Measurements from ENCODE around the gene SLCO4A1.

Gene SLCO4A1

GRCh38 chr20:62670998-62671397 is 28.7 kb downstream of the SLCO4A1 start:
- Histone ChIP-seq H3K27ac (ENCODE audit: low read depth, low read length) (no peak overlapping the region), H3K4me3 (ENCODE audit: low read depth in 1 of 5, low read length in 5 of 5) (no peak overlapping the region), H3K4me1 (ENCODE audit: control insufficient read depth in 5 of 5, insufficient read depth in 5 of 5, low read length in 5 of 5) (peaks cover 4 to 31% (median 17%) of the 10 kb centered on the region in 5 donors), H3K9me3 (ENCODE audit: control insufficient read depth in 5 of 5, low read length in 5 of 5) (no peaks in the 10 kb centered on the region), H3K36me3 (ENCODE audit: control insufficient read depth in 5 of 5, insufficient read depth in 5 of 5, low read length in 5 of 5) (peaks cover 0 to 7% (median 0%) of the 10 kb centered on the region in 5 donors), H3K9ac (ENCODE audit: low read length in 5 of 5) (no peak overlapping the region), H3K27me3 (ENCODE audit: control insufficient read depth in 5 of 5, insufficient read depth in 4 of 5, low read length in 5 of 5) (peaks cover 17 to 40% (median 26%) of the 10 kb centered on the region in 5 donors)

GRCh38 chr20:62671765-62672164 is 29.5 kb downstream of the SLCO4A1 start:
- no peaks in the 10 kb centered on the region for H3K9me3 ChIP-seq (ENCODE audit: control insufficient read depth in 5 of 5, low read length in 5 of 5)
- no peak overlapping the region for H3K9ac ChIP-seq (ENCODE audit: low read length in 5 of 5)
- H3K36me3 ChIP-seq (ENCODE audit: control insufficient read depth in 5 of 5, insufficient read depth in 5 of 5, low read length in 5 of 5) = peaks cover 0 to 7% (median 0%) of the 10 kb centered on the region in 5 donors
- no peak overlapping the region for H3K4me3 ChIP-seq (ENCODE audit: low read depth in 1 of 5, low read length in 5 of 5)
- H3K4me1 ChIP-seq (ENCODE audit: control insufficient read depth in 5 of 5, insufficient read depth in 5 of 5, low read length in 5 of 5) = peaks cover 3 to 23% (median 10%) of the 10 kb centered on the region in 5 donors
- no peak overlapping the region for H3K27ac ChIP-seq (ENCODE audit: low read depth, low read length)
- peaks cover 21 to 33% (median 29%) of the 10 kb centered on the region in 5 donors for H3K27me3 ChIP-seq (ENCODE audit: control insufficient read depth in 5 of 5, insufficient read depth in 4 of 5, low read length in 5 of 5)

- H3K27ac ChIP-seq (ENCODE audit: low read depth, low read length) = no peak overlapping the region
- H3K36me3 ChIP-seq (ENCODE audit: control insufficient read depth in 5 of 5, insufficient read depth in 5 of 5, low read length in 5 of 5) = peaks cover 0 to 7% (median 0%) of the 10 kb centered on the region in 5 donors
- peaks cover 0 to 7% (median 2%) of the 10 kb centered on the region in 5 donors for H3K4me1 ChIP-seq (ENCODE audit: control insufficient read depth in 5 of 5, insufficient read depth in 5 of 5, low read length in 5 of 5)
- no peak overlapping the region for H3K4me3 ChIP-seq (ENCODE audit: low read depth in 1 of 5, low read length in 5 of 5)
- no peaks in the 10 kb centered on the region for H3K9me3 ChIP-seq (ENCODE audit: control insufficient read depth in 5 of 5, low read length in 5 of 5)
- no peak overlapping the region for H3K9ac ChIP-seq (ENCODE audit: low read length in 5 of 5)
- peaks cover 21 to 37% (median 32%) of the 10 kb centered on the region in 5 donors for H3K27me3 ChIP-seq (ENCODE audit: control insufficient read depth in 5 of 5, insufficient read depth in 4 of 5, low read length in 5 of 5)
Measured at GRCh38 chr20:62674370-62674769, 32.1 kb downstream of the SLCO4A1 start.

GRCh38 chr20:62675156-62675876 is 33.0 kb downstream of the SLCO4A1 start:
- peaks cover 0 to 6% (median 0%) of the 10 kb centered on the region in 5 donors for H3K36me3 ChIP-seq (ENCODE audit: control insufficient read depth in 5 of 5, insufficient read depth in 5 of 5, low read length in 5 of 5)
- H3K4me1 ChIP-seq (ENCODE audit: control insufficient read depth in 5 of 5, insufficient read depth in 5 of 5, low read length in 5 of 5) = peaks cover 0 to 7% (median 2%) of the 10 kb centered on the region in 5 donors
- H3K9ac ChIP-seq (ENCODE audit: low read length in 5 of 5) = no peak overlapping the region
- no peak overlapping the region for H3K27ac ChIP-seq (ENCODE audit: low read depth, low read length)
- peaks cover 2 to 7% (median 5%) of the 10 kb centered on the region in 5 donors for H3K9me3 ChIP-seq (ENCODE audit: control insufficient read depth in 5 of 5, low read length in 5 of 5)
- H3K27me3 ChIP-seq (ENCODE audit: control insufficient read depth in 5 of 5, insufficient read depth in 4 of 5, low read length in 5 of 5) = peaks cover 21 to 42% (median 32%) of the 10 kb centered on the region in 5 donors
- no peak overlapping the region for H3K4me3 ChIP-seq (ENCODE audit: low read depth in 1 of 5, low read length in 5 of 5)

- Histone ChIP-seq H3K9ac (ENCODE audit: low read length in 5 of 5) (no peak overlapping the region), H3K4me1 (ENCODE audit: control insufficient read depth in 5 of 5, insufficient read depth in 5 of 5, low read length in 5 of 5) (peaks cover 0 to 7% (median 2%) of the 10 kb centered on the region in 5 donors), H3K36me3 (ENCODE audit: control insufficient read depth in 5 of 5, insufficient read depth in 5 of 5, low read length in 5 of 5) (peaks cover 0 to under 1% (median 0%) of the 10 kb centered on the region in 5 donors), H3K27ac (ENCODE audit: low read depth, low read length) (no peak overlapping the region), H3K27me3 (ENCODE audit: control insufficient read depth in 5 of 5, insufficient read depth in 4 of 5, low read length in 5 of 5) (peaks cover 18 to 44% (median 32%) of the 10 kb centered on the region in 5 donors), H3K4me3 (ENCODE audit: low read depth in 1 of 5, low read length in 5 of 5) (no peak overlapping the region), H3K9me3 (ENCODE audit: control insufficient read depth in 5 of 5, low read length in 5 of 5) (peaks cover 2 to 12% (median 7%) of the 10 kb centered on the region in 5 donors)
Measured at GRCh38 chr20:62675877-62676260, 33.6 kb downstream of the SLCO4A1 start.

- Histone ChIP-seq H3K9me3 (ENCODE audit: control insufficient read depth in 5 of 5, low read length in 5 of 5) (peaks cover 2 to 12% (median 7%) of the 10 kb centered on the region in 5 donors), H3K27ac (ENCODE audit: low read depth, low read length) (no peak overlapping the region), H3K4me3 (ENCODE audit: low read depth in 1 of 5, low read length in 5 of 5) (no peak overlapping the region)
Measured at GRCh38 chr20:62676976-62677375, 34.7 kb downstream of the SLCO4A1 start.

GRCh38 chr20:62677678-62678077 is 35.4 kb downstream of the SLCO4A1 start:
- Histone ChIP-seq H3K4me3 (ENCODE audit: low read depth in 1 of 5, low read length in 5 of 5) (no peak overlapping the region), H3K4me1 (ENCODE audit: control insufficient read depth in 5 of 5, insufficient read depth in 5 of 5, low read length in 5 of 5) (peaks cover 0 to 7% (median 2%) of the 10 kb centered on the region in 5 donors), H3K27ac (ENCODE audit: low read depth, low read length) (no peak overlapping the region), H3K36me3 (ENCODE audit: control insufficient read depth in 5 of 5, insufficient read depth in 5 of 5, low read length in 5 of 5) (no peaks in the 10 kb centered on the region), H3K9ac (ENCODE audit: low read length in 5 of 5) (no peak overlapping the region), H3K9me3 (ENCODE audit: control insufficient read depth in 5 of 5, low read length in 5 of 5) (peaks cover 2 to 12% (median 7%) of the 10 kb centered on the region in 5 donors), H3K27me3 (ENCODE audit: control insufficient read depth in 5 of 5, insufficient read depth in 4 of 5, low read length in 5 of 5) (peaks cover 23 to 56% (median 42%) of the 10 kb centered on the region in 5 donors)

More at GRCh38 chr20:62676976-62677375, 34.7 kb downstream of the SLCO4A1 start:
- Histone ChIP-seq H3K9ac (ENCODE audit: low read length in 5 of 5) (no peak overlapping the region), H3K27me3 (ENCODE audit: control insufficient read depth in 5 of 5, insufficient read depth in 4 of 5, low read length in 5 of 5) (peaks cover 20 to 49% (median 35%) of the 10 kb centered on the region in 5 donors), H3K36me3 (ENCODE audit: control insufficient read depth in 5 of 5, insufficient read depth in 5 of 5, low read length in 5 of 5) (no peaks in the 10 kb centered on the region), H3K4me1 (ENCODE audit: control insufficient read depth in 5 of 5, insufficient read depth in 5 of 5, low read length in 5 of 5) (peaks cover 0 to 7% (median 2%) of the 10 kb centered on the region in 5 donors)

- Histone ChIP-seq H3K27me3 (ENCODE audit: control insufficient read depth in 5 of 5, insufficient read depth in 4 of 5, low read length in 5 of 5) (peaks cover 29 to 63% (median 43%) of the 10 kb centered on the region in 5 donors), H3K36me3 (ENCODE audit: control insufficient read depth in 5 of 5, insufficient read depth in 5 of 5, low read length in 5 of 5) (no peaks in the 10 kb centered on the region), H3K4me1 (ENCODE audit: control insufficient read depth in 5 of 5, insufficient read depth in 5 of 5, low read length in 5 of 5) (peaks cover 0 to 2% (median under 1%) of the 10 kb centered on the region in 5 donors), H3K9ac (ENCODE audit: low read length in 5 of 5) (no peak overlapping the region), H3K4me3 (ENCODE audit: low read depth in 1 of 5, low read length in 5 of 5) (no peak overlapping the region), H3K27ac (ENCODE audit: low read depth, low read length) (no peak overlapping the region), H3K9me3 (ENCODE audit: control insufficient read depth in 5 of 5, low read length in 5 of 5) (peaks cover 2 to 12% (median 7%) of the 10 kb centered on the region in 5 donors)
Measured at GRCh38 chr20:62678553-62678952, 36.2 kb downstream of the SLCO4A1 start.

GRCh38 chr20:62679978-62680589 is 37.8 kb downstream of the SLCO4A1 start:
- Histone ChIP-seq H3K27ac (ENCODE audit: low read depth, low read length) (no peak overlapping the region), H3K9ac (ENCODE audit: low read length in 5 of 5) (no peak overlapping the region), H3K9me3 (ENCODE audit: control insufficient read depth in 5 of 5, low read length in 5 of 5) (peaks cover 2 to 12% (median 7%) of the 10 kb centered on the region in 5 donors), H3K4me3 (ENCODE audit: low read depth in 1 of 5, low read length in 5 of 5) (no peak overlapping the region), H3K4me1 (ENCODE audit: control insufficient read depth in 5 of 5, insufficient read depth in 5 of 5, low read length in 5 of 5) (peaks cover 0 to 5% (median 0%) of the 10 kb centered on the region in 5 donors), H3K27me3 (ENCODE audit: control insufficient read depth in 5 of 5, insufficient read depth in 4 of 5, low read length in 5 of 5) (peaks cover 18 to 63% (median 34%) of the 10 kb centered on the region in 5 donors), H3K36me3 (ENCODE audit: control insufficient read depth in 5 of 5, insufficient read depth in 5 of 5, low read length in 5 of 5) (no peaks in the 10 kb centered on the region)

Data from subcutaneous abdominal adipose tissue (tissue), 5 donors.